CD4-positive, alpha-beta T cell treated with Interferon alpha-2 for 1 hour (primary cell): Measurements from ENCODE around the gene MREG.
"Not testable (repeated sequence)": the region's sequence is repeated elsewhere in the genome, so short reads cannot be mapped to it uniquely, and the experiment has no call there.

Experiments
- DNase-seq, 2 donors: peaks; one replicate each; pipeline ENCODE4 v3.0.0-alpha.2; 2020 to 2022

Gene MREG

GRCh38 chr2:215984661-215985060 lies 28.7 kb downstream of the MREG start:
- no peak for DNase-seq

- no peak for DNase-seq
Observed at GRCh38 chr2:215983581-215984351, 29.6 kb downstream of the MREG start.

- no peak for DNase-seq
Observed at GRCh38 chr2:215982465-215982875, 30.9 kb downstream of the MREG start.

- no peak for DNase-seq
Observed at GRCh38 chr2:215981115-215981514, 32.2 kb downstream of the MREG start.

- peak in 1 of 2 donors; percentile 33 for DNase-seq
Observed at GRCh38 chr2:215979620-215980019, 33.7 kb downstream of the MREG start.

GRCh38 chr2:215974700-215975429 lies 38.5 kb downstream of the MREG start:
- DNase-seq, result no peak

GRCh38 chr2:215973954-215974699 lies 39.2 kb downstream of the MREG start:
- no peak for DNase-seq

- no peak for DNase-seq
Observed at GRCh38 chr2:215973145-215973792, 40.1 kb downstream of the MREG start.

GRCh38 chr2:215971671-215972070 lies 41.7 kb downstream of the MREG start:
- no peak for DNase-seq

- DNase-seq, result not testable (repeated sequence)
Observed at GRCh38 chr2:215970894-215971293, 42.5 kb downstream of the MREG start.

GRCh38 chr2:215970425-215970824 lies 42.9 kb downstream of the MREG start:
- no peak for DNase-seq

- DNase-seq, result no peak
Observed at GRCh38 chr2:215969131-215969841, 44.1 kb downstream of the MREG start.

- no peak for DNase-seq
Observed at GRCh38 chr2:215968499-215968898, 44.9 kb downstream of the MREG start.

GRCh38 chr2:215967590-215968378 lies 45.6 kb downstream of the MREG start:
- DNase-seq, result no peak

- DNase-seq, result no peak
Observed at GRCh38 chr2:215966951-215967350, 46.4 kb downstream of the MREG start.

- DNase-seq, result no peak
Observed at GRCh38 chr2:215966274-215966673, 47.1 kb downstream of the MREG start.

- DNase-seq, result no peak
Observed at GRCh38 chr2:215965532-215966165, 47.7 kb downstream of the MREG start.

- no peak for DNase-seq
Observed at GRCh38 chr2:215961981-215962380, 51.4 kb downstream of the MREG start.

GRCh38 chr2:215958257-215958656 lies 55.1 kb downstream of the MREG start:
- no peak for DNase-seq

GRCh38 chr2:215957354-215958122 lies 55.8 kb downstream of the MREG start:
- DNase-seq, result not testable (repeated sequence)
